PFSK-1 (cell line): Measurements from ENCODE around the gene TMEM184B. TPM values are rescaled to one million over a fixed set of nuclear protein-coding genes. Genes with fewer than 3 reads are reported as not detected.

Experiments used
- FOXP2 ChIP-seq: optimal IDR thresholded peaks from 2 replicates; pipeline ENCODE3; 2011; ENCODE audit warnings: borderline replicate concordance, control low read depth, inconsistent platforms; ENCODE audit not compliant: insufficient read depth; ENCODE audit errors: extremely low read length, extremely low read depth
- POLR2AphosphoS5 ChIP-seq: IDR thresholded peaks from 2 replicates; pipeline ENCODE4 v1.6.1; 2012; ENCODE audit warnings: low read depth, mild to moderate bottlenecking, control low read depth, low read length, moderate library complexity
- SIN3A ChIP-seq: IDR thresholded peaks from 2 replicates; pipeline ENCODE4 v1.6.1; 2012; ENCODE audit warnings: mild to moderate bottlenecking, low read length, moderate library complexity, borderline replicate concordance; ENCODE audit not compliant: insufficient read depth
- TAF1 ChIP-seq: IDR thresholded peaks from 2 replicates; pipeline ENCODE4 v1.6.1; 2012; ENCODE audit warnings: low read length, control low read depth, borderline replicate concordance; ENCODE audit not compliant: insufficient read depth
- polyA plus RNA-seq: library from polyadenylated mRNA; unstranded; fragments of >200 nt; gene quantifications from one replicate; pipeline ENCODE4 v1.2.1, GENCODE V29; 2012; ENCODE audit warnings: low read depth, missing spikeins; ENCODE audit not compliant: insufficient read length
- TF ChIP-seq, protein P1 (sequence below), 2 experiments: IDR thresholded peaks; 2 replicates each; pipeline versions ENCODE4 v1.6.1 to v1.8.0; 2011 to 2012; ENCODE audit warnings: low read depth in 2 of 2, low read length in 2 of 2, control low read depth in 1 of 2, inconsistent platforms in 1 of 2, mild to moderate bottlenecking in 1 of 2, moderate library complexity in 1 of 2; ENCODE audit not compliant: insufficient read depth in 1 of 2

TMEM184B gene
- 70.6 TPM for polyA plus RNA-seq

GRCh38 chr22:38272373-38273134, at the start of gene TMEM184B:
Gene TMEM184B (minus strand): TSS chr22:38273010. CDS start chr22:38247961, 25,049 bp downstream.
- TF ChIP-seq SIN3A = no peak
- TF ChIP-seq, protein P1, sequence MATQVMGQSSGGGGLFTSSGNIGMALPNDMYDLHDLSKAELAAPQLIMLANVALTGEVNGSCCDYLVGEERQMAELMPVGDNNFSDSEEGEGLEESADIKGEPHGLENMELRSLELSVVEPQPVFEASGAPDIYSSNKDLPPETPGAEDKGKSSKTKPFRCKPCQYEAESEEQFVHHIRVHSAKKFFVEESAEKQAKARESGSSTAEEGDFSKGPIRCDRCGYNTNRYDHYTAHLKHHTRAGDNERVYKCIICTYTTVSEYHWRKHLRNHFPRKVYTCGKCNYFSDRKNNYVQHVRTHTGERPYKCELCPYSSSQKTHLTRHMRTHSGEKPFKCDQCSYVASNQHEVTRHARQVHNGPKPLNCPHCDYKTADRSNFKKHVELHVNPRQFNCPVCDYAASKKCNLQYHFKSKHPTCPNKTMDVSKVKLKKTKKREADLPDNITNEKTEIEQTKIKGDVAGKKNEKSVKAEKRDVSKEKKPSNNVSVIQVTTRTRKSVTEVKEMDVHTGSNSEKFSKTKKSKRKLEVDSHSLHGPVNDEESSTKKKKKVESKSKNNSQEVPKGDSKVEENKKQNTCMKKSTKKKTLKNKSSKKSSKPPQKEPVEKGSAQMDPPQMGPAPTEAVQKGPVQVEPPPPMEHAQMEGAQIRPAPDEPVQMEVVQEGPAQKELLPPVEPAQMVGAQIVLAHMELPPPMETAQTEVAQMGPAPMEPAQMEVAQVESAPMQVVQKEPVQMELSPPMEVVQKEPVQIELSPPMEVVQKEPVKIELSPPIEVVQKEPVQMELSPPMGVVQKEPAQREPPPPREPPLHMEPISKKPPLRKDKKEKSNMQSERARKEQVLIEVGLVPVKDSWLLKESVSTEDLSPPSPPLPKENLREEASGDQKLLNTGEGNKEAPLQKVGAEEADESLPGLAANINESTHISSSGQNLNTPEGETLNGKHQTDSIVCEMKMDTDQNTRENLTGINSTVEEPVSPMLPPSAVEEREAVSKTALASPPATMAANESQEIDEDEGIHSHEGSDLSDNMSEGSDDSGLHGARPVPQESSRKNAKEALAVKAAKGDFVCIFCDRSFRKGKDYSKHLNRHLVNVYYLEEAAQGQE (IDR thresholded peaks at IDR 0.05; ENCODE audit: insufficient read depth in 1 of 2, low read depth in 2 of 2, low read length in 2 of 2) = no peak
- TF ChIP-seq POLR2AphosphoS5 = no peak
- TF ChIP-seq TAF1 = no peak; the same call in 1 of the 2 replicates
- TF ChIP-seq FOXP2 = peak; percentile 11

DNA sequence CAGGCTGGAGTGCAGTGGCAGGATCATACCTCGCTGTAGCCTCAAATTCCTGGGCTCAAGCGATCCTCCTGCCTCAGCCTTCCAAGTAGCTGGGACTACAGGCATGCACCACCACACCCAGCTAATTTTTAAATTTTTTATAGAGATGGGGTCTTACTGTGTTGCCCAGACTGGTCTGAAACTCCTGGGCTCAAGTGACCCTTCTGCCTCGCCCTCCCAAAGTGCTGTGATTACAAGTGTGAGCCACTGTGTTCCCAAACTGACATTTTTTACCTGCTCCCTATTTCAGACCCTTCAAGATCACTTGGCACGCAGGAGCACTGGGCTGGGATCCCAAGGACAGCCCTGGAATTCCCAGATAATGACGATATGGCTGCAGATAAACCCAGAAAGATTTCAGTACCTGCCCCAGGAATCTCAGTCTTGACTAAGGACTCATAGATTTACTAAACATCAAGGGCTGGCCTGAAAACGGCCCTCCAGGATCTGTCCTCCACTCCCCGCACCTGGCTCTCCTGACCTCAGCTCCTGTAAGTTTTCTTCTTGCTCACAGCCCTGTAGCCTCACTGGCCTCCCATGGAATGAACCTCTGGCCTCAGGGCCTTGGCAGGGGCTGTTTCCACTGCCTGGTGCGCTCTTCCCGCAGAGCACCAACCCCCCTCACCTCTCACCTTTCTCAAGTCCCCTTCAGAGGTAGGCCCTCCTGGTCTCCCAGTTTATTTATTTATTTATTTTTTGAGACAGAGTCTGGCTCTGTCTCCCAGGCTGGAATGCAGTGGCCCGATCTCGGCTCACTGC, 48.0 kb upstream of the TMEM184B start:
- TF ChIP-seq POLR2AphosphoS5 (no peak), FOXP2 (no peak), SIN3A (no peak), TAF1 (no peak)
- TF ChIP-seq, protein P1 (IDR thresholded peaks at IDR 0.05; ENCODE audit: insufficient read depth in 1 of 2, low read depth in 2 of 2, low read length in 2 of 2) = no peak

DNA sequence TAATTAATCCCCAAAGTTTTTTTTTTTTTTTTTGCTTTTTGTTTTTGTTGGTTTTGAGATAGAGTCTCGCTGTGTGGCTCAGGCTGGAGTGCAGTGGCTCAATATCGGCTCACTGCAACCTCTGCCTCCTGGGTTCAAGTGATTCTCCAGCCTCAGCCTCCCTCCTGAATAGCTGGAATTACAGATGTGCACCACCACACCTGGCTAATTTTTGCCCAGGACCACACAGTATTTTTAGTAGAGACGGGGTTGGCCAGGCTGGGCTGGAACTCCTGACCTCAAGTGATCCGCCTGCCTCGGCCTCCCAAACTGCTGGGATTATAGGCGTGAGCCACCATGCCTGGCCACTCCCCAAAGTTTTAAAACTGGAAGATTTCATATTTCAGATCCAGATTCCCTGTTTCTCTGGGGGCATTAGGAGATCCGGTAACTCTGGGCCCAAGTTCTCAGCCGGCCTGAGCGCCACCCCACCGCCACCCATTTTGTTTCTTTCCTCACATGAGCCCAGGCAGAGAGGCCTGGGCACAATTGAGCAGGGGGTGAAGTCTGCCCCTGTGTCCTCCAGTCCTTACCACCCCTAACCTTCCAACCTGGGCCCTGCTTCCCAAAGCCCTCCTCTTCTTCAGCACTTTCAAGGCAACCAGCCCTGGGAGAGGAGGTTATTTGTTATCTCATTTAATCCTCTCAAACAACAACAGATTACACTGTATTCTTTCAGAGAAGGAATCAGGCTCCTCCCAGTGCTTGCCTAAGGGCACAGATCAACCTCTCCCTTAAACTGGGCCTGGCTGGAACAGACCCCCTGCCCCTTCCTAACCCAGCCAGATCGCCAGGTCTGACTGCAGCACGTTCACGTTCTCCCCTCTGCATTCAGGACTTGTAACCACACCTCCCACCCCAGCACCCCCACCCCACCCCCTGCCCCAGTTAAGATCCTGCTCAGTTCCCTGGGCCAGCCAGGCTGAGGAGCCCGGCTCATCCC, 46.3 kb upstream of the TMEM184B start:
- no peak for TF ChIP-seq SIN3A
- no peak for TF ChIP-seq FOXP2
- no peak for TF ChIP-seq TAF1
- TF ChIP-seq, protein P1 (IDR thresholded peaks at IDR 0.05; ENCODE audit: insufficient read depth in 1 of 2, low read depth in 2 of 2, low read length in 2 of 2) = no peak
- TF ChIP-seq POLR2AphosphoS5 = no peak

DNA sequence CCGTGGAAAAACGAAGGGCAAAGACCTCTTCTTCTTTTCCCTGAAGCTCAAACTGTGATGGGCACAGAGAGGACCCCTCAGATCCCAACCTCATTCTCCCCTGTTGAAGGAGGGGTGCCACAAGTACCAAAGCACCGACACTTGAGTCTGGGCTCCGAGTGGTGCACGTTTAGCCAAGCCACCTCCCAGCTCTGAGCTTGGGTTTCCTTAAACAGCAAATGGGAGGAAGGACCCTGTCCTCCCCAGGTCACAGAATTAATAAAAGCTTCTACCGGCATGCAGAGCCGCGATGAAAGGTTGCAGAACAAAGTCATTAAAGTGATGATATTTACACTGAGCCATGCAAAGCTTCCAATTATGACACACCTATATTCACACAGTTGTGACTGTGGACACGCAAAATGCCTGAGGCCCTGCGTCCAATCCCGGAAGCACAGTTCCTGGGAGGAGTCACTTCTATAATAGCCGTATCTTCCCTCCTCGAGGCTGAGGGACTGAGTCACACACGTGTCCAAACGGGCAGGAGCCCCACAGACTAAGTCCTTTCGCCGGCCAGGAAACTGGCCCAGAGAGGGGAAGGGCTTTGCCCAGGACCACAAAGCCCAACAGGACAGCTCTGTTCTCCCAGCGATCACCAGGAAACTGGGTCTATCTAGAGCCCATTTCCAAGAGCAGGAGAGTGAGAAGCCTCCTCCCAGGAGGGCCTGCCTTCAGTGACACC, 45.3 kb upstream of the TMEM184B start:
- peak; percentile 90; the same call in 1 of the 2 replicates for TF ChIP-seq SIN3A
- TF ChIP-seq TAF1 = peak; percentile 53; the same call in 1 of the 2 replicates
- no peak for TF ChIP-seq FOXP2
- TF ChIP-seq, protein P1 (IDR thresholded peaks at IDR 0.05; ENCODE audit: insufficient read depth in 1 of 2, low read depth in 2 of 2, low read length in 2 of 2) = 0 out of 4 replicates have a peak, but pooled peaks of 1 of the 2 experiments have one; percentile 46
- peak; percentile 42; the same call in 1 of the 2 replicates for TF ChIP-seq POLR2AphosphoS5
